H9 (cell line): ENCODE measurements around the gene MRTFB. TPM values are rescaled to one million over a fixed set of nuclear protein-coding genes. Genes with fewer than 3 reads are reported as not detected.

Experiments used
- DNase-seq: peaks from one replicate; pipeline ENCODE4 v3.0.0-alpha.2; 2017
- H2AFZ ChIP-seq: one replicate; pipeline ENCODE4 v1.6.1; 2013; ENCODE audit warnings: mild to moderate bottlenecking, low read length, control low read depth, moderate library complexity
- H2AK5ac ChIP-seq: 2 replicates; pipeline ENCODE4 v1.6.1; 2013; ENCODE audit warnings: low read length, control low read depth, mixed read lengths; ENCODE audit not compliant: insufficient read length
- H2BK120ac ChIP-seq: one replicate; pipeline ENCODE4 v1.6.1; 2013; ENCODE audit warnings: low read depth, mild to moderate bottlenecking, low read length, control low read depth, inconsistent platforms; ENCODE audit not compliant: poor library complexity, severe bottlenecking
- H2BK12ac ChIP-seq: 2 replicates; pipeline ENCODE4 v1.6.1; 2013; ENCODE audit warnings: low read length, control low read depth, mixed read lengths, low read depth; ENCODE audit not compliant: insufficient read length
- H2BK15ac ChIP-seq: 2 replicates; pipeline ENCODE4 v1.6.1; 2013; ENCODE audit warnings: low read depth, low read length, control low read depth
- H2BK20ac ChIP-seq: one replicate; pipeline ENCODE4 v1.6.1; 2013; ENCODE audit warnings: low read depth, mild to moderate bottlenecking, low read length, control low read depth, inconsistent platforms; ENCODE audit not compliant: poor library complexity, severe bottlenecking
- H2BK5ac ChIP-seq: 2 replicates; pipeline ENCODE4 v1.6.1; 2013; ENCODE audit warnings: low read length, control low read depth, mixed read lengths; ENCODE audit not compliant: insufficient read length
- H3K14ac ChIP-seq: 2 replicates; pipeline ENCODE4 v1.6.1; 2013; ENCODE audit warnings: low read length, control low read depth; ENCODE audit not compliant: insufficient read depth
- H3K18ac ChIP-seq: 2 replicates; pipeline ENCODE4 v1.6.1; 2013; ENCODE audit warnings: low read depth, mild to moderate bottlenecking, mixed read lengths, low read length, control low read depth; ENCODE audit not compliant: insufficient read length
- H3K23ac ChIP-seq: 2 replicates; pipeline ENCODE4 v1.6.1; 2013; ENCODE audit warnings: low read length, control low read depth, mixed read lengths, low read depth; ENCODE audit not compliant: insufficient read length
- H3K23me2 ChIP-seq: 2 replicates; pipeline ENCODE4 v1.6.1; 2013; ENCODE audit warnings: low read depth, mild to moderate bottlenecking, mixed read lengths, low read length, control low read depth; ENCODE audit not compliant: insufficient read length, poor library complexity, severe bottlenecking
- H3K27ac ChIP-seq: 2 replicates; pipeline ENCODE4 v1.5.1; 2013; ENCODE audit warnings: low read length, control low read depth, mixed read lengths, low read depth; ENCODE audit not compliant: insufficient read length
- H3K27me3 ChIP-seq: 2 replicates; pipeline ENCODE4 v1.6.1; 2013; ENCODE audit warnings: low read length, control low read depth, inconsistent platforms; ENCODE audit not compliant: insufficient read depth
- H3K4ac ChIP-seq: 2 replicates; pipeline ENCODE4 v1.6.1; 2013; ENCODE audit warnings: low read depth, mild to moderate bottlenecking, control low read depth, inconsistent platforms, low read length, moderate library complexity
- H3K4me1 ChIP-seq: 2 replicates; pipeline ENCODE4 v1.6.1; 2013; ENCODE audit warnings: low read length, control low read depth, inconsistent platforms; ENCODE audit not compliant: insufficient read depth
- H3K4me2 ChIP-seq: 2 replicates; pipeline ENCODE4 v1.6.1; 2013; ENCODE audit warnings: low read length, control low read depth, mixed read lengths; ENCODE audit not compliant: insufficient read length, insufficient read depth
- H3K56ac ChIP-seq: 2 replicates; pipeline ENCODE4 v1.6.1; 2013; ENCODE audit warnings: low read depth, mild to moderate bottlenecking, mixed read lengths, low read length, control low read depth; ENCODE audit not compliant: insufficient read length
- H3K79me1 ChIP-seq: 2 replicates; pipeline ENCODE4 v1.6.1; 2013; ENCODE audit warnings: low read depth, mild to moderate bottlenecking, moderate library complexity, low read length, control low read depth, inconsistent platforms; ENCODE audit not compliant: insufficient read depth, poor library complexity, severe bottlenecking
- H3K79me2 ChIP-seq: 2 replicates; pipeline ENCODE4 v1.6.1; 2013; ENCODE audit warnings: low read length, control low read depth, inconsistent platforms; ENCODE audit not compliant: insufficient read depth
- H3K9ac ChIP-seq: 2 replicates; pipeline ENCODE4 v1.6.1; 2013; ENCODE audit warnings: low read length, control low read depth, mixed read lengths; ENCODE audit not compliant: insufficient read length; ENCODE audit errors: extremely low read depth
- H3K9me3 ChIP-seq: one replicate; pipeline ENCODE4 v1.6.1; 2013; ENCODE audit warnings: low read depth, low read length, inconsistent platforms; ENCODE audit not compliant: control insufficient read depth
- H3T11ph ChIP-seq: one replicate; pipeline ENCODE4 v1.6.1; 2013; ENCODE audit warnings: mild to moderate bottlenecking, low read length, control low read depth, inconsistent platforms
- H4K20me1 ChIP-seq: one replicate; pipeline ENCODE4 v1.6.1; 2013; ENCODE audit not compliant: control insufficient read depth, insufficient read length, insufficient read depth
- H4K5ac ChIP-seq: 2 replicates; pipeline ENCODE4 v1.6.1; 2013; ENCODE audit warnings: low read depth, mild to moderate bottlenecking, mixed read lengths, low read length, control low read depth; ENCODE audit not compliant: insufficient read length
- H4K8ac ChIP-seq: replicated peaks from 2 replicates; pipeline ENCODE4 v1.6.1; 2013; ENCODE audit warnings: low read length, control low read depth, mixed read lengths, low read depth; ENCODE audit not compliant: insufficient read length
- H4K91ac ChIP-seq: 2 replicates; pipeline ENCODE4 v1.6.1; 2013; ENCODE audit warnings: low read depth, mild to moderate bottlenecking, moderate library complexity, mixed read lengths, low read length, control low read depth; ENCODE audit not compliant: insufficient read length
- H3K27ac Mint-ChIP-seq, 3 experiments: 2 replicates in 2 of 3; 3 replicates in 1 of 3; pipeline ENCODE4 v1.8.0; 2020 to 2021; ENCODE audit warnings: mixed read lengths in 3 of 3, mild to moderate bottlenecking in 1 of 3, moderate library complexity in 1 of 3
- H3K27me3 Mint-ChIP-seq: 2 replicates; pipeline ENCODE4 v1.8.0; 2021; ENCODE audit warnings: low read depth, mild to moderate bottlenecking, moderate library complexity, mixed read lengths
- H3K36me3 Mint-ChIP-seq, 3 experiments: 2 replicates in 2 of 3; 3 replicates in 1 of 3; pipeline ENCODE4 v1.8.0; 2020 to 2021; ENCODE audit warnings: low read depth in 3 of 3, mixed read lengths in 3 of 3; ENCODE audit not compliant: insufficient read depth in 1 of 3
- H3K4me1 Mint-ChIP-seq, 2 experiments: 2 replicates each; pipeline ENCODE4 v1.8.0; 2020; ENCODE audit warnings: mixed read lengths in 2 of 2
- H3K4me3 Mint-ChIP-seq, 2 experiments: 2 replicates in 1 of 2; 3 replicates in 1 of 2; pipeline ENCODE4 v1.8.0; 2020 to 2021; ENCODE audit warnings: mild to moderate bottlenecking in 2 of 2, mixed read lengths in 2 of 2, moderate library complexity in 1 of 2
- H3K9me3 Mint-ChIP-seq, 2 experiments: 2 replicates in 1 of 2; 3 replicates in 1 of 2; pipeline ENCODE4 v1.8.0; 2020; ENCODE audit warnings: mild to moderate bottlenecking in 2 of 2, mixed read lengths in 2 of 2, moderate library complexity in 1 of 2
- WGBS: extraction: QIAGEN DNeasy Blood & Tissue Kit; methylation state at CpG from one replicate; pipeline ENCODE4 v1.1.7; 2013; ENCODE audit warnings: missing lambda C conversion rate, low lambda C conversion rate, mixed read lengths; ENCODE audit not compliant: insufficient read length; ENCODE audit errors: extremely low coverage; 5-methylcytosine and 5-hydroxymethylcytosine counted together
- total RNA-seq: library from RNA; stranded (reverse); gene quantifications from 2 replicates; pipeline ENCODE4 v1.2.1, GENCODE V29; 2021
- TF ChIP-seq, protein P1 (sequence below): fragments of 200-600 bp; sonication (generic); conservative IDR thresholded peaks from 3 replicates; pipeline ENCODE4 v1.8.0; 2021; ENCODE audit warnings: antibody characterized with exemption, mild to moderate bottlenecking

MRTFB gene
- total RNA-seq, 1 experiment from 2014 or later: 29.9 TPM

DNA sequence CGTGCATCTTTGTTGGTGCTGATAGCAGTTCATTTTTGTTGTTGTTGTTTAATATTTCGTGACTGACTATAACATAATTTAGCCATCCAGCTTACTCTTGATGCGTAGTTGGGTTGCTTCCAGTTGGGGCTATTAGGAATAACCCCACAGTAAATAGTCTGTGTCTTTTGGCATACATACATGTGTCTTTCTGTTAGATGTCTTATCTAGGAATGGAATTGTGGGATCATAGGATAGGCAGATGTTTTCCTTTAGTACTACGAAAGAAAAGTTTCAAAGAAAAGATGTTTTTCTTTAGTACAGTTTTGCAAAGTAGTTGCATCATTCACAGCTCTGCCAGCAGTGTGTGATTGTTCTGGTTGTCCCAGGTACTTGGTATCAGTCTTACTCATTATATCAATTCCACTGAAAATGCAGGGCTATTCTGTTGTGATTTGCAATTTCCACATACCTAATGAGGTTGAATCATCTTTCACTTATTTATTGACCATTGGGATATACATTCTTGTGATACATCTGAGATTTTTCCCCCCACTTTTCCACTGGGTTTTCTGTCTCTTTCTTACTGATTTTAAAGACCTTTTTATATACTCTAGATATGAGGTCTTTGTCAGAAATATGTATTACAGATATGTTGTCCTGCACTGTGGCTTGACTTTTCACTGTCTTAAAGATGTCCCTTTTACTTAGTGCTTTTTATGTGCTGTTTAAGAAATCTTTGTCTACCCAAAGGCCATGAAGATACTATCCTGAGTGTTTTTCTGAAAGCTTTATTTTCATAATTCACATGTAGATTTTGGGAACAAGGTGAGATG is 173.3 kb downstream of the MRTFB start:
- Histone ChIP-seq H3K79me2 (no peaks in the 10 kb centered on the region), H4K91ac (no peak overlapping the region), H3K4me1 (no peaks in the 10 kb centered on the region), H3K4ac (no peak overlapping the region), H2BK5ac (no peak overlapping the region), H2AFZ (no peak overlapping the region), H2BK20ac (no peak overlapping the region), H2AK5ac (no peak overlapping the region), H2BK12ac (no peak overlapping the region), H3K27me3 (no peaks in the 10 kb centered on the region), H3T11ph (no peak overlapping the region), H2BK15ac (no peak overlapping the region), H3K27ac (no peak overlapping the region), H3K14ac (no peak overlapping the region), H4K8ac (no peak overlapping the region), H4K5ac (no peak overlapping the region), H3K9ac (no peak overlapping the region), H3K56ac (no peak overlapping the region), H3K4me2 (no peak overlapping the region), H3K79me1 (no peaks in the 10 kb centered on the region), H3K23ac (no peak overlapping the region), H3K9me3 (no peaks in the 10 kb centered on the region), H3K18ac (no peak overlapping the region), H2BK120ac (no peak overlapping the region), H4K20me1 (no peaks in the 10 kb centered on the region), H3K23me2 (no peaks in the 10 kb centered on the region)
- DNase-seq: no peak
- TF ChIP-seq, protein P1, sequence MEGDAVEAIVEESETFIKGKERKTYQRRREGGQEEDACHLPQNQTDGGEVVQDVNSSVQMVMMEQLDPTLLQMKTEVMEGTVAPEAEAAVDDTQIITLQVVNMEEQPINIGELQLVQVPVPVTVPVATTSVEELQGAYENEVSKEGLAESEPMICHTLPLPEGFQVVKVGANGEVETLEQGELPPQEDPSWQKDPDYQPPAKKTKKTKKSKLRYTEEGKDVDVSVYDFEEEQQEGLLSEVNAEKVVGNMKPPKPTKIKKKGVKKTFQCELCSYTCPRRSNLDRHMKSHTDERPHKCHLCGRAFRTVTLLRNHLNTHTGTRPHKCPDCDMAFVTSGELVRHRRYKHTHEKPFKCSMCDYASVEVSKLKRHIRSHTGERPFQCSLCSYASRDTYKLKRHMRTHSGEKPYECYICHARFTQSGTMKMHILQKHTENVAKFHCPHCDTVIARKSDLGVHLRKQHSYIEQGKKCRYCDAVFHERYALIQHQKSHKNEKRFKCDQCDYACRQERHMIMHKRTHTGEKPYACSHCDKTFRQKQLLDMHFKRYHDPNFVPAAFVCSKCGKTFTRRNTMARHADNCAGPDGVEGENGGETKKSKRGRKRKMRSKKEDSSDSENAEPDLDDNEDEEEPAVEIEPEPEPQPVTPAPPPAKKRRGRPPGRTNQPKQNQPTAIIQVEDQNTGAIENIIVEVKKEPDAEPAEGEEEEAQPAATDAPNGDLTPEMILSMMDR: no peak
- Mint-ChIP-seq H3K36me3 (peaks cover 11 to 61% (median 32%) of the 10 kb centered on the region in 3 experiments; a peak in 6 of 7 replicates), H3K27me3 (no peaks in the 10 kb centered on the region), H3K27ac (no peak overlapping the region), H3K4me1 (no peaks in the 10 kb centered on the region), H3K9me3 (no peaks in the 10 kb centered on the region), H3K4me3 (no peak overlapping the region)
- no CpG with 5 or more reads among the region's 4 CpGs for WGBS
